COLO668 (cell line): ENCODE measurements around the gene GRIK2.

Experiments
- DNase-seq: peaks from one replicate; lab custom pipeline; 2025; ENCODE audit not compliant: unreplicated experiment; lab: John Stamatoyannopoulos, UW

Gene GRIK2

GRCh38 chr6:101853231-101854085, 459.9 kb downstream of the GRIK2 start:
- DNase-seq, result no peak

GRCh38 chr6:101876431-101876830, 482.9 kb downstream of the GRIK2 start:
- no peak for DNase-seq

- no peak for DNase-seq
Observed at GRCh38 chr6:101878554-101879276, 485.2 kb downstream of the GRIK2 start.

- DNase-seq, result no peak
Observed at GRCh38 chr6:101879782-101880181, 486.3 kb downstream of the GRIK2 start.

DNA sequence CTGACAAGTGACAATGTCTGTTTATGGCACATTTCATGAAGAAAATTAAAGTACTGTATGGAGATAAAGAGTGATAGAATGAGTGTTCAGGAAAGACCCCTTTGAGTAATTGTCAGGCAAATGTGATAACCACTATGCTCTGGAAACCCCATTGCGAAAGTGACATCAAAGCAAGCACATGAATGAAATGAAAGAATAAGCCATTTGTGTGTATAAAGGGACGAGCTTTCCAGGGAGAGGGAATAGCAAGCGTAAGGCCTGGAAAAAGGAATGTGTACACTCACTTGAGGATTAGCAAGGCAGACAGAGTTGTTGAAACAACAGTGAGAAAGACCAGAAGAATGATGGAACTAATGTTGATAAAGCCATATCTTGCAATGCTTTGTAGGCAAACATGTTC, 490.0 kb downstream of the GRIK2 start:
- no peak for DNase-seq

DNA sequence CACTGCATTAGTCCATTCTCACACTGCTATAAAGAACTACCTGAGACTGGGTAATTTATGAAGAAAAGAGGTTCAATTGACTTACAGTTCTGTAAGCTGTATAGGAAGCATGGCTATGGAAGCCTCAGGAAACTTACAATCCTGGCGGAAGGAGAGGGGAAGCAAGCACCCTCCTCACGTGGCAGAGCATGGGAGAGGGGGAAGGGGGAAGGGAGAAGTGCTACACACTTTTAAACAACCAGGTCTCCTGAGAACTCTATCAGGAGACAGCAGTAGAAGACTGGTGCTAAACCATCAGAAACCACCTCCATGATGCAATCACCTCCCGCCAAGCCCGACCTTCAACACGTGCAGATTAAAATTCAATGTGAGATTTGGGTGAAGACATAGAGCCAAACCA, 494.0 kb downstream of the GRIK2 start:
- DNase-seq, result no peak

DNA sequence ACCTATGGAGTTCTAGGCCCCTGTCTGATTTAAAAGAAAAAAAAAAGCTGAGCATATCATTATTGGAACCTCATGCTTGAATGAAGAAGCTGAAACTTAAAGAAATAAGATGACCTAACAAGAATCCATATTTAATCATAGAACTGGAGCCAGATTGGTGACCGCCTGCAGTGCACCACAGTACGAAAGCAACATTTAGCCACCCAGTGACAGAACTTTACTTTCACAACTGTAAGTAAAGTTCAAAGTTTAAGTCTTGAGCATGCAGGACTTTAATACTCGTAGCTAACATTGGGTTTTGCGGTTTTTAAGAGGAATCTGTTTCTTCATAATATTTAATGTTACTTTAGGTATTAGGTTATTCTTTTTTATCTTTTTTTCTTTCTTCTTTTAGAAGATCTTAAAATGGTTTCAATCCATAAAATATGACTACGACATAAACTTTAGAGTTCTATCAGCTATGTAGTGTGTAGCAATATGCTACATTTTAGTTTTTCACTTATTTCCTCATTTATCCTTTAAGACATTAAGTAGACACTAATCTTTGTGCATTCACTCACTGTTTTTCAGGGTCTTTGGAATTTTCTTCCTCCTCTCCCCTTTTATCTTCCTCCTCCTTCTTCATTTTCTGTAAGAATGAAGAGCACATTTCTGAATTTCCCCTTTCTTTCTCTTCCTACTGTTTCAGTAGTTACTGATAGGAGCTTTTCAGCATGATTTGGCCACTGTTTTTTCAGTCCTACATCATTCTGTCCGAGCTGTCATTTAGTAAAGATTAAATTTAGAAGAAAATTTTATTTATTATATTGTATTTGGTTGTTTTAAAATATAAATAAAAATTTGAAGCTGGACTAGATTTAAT, 514.1 kb downstream of the GRIK2 start:
- no peak for DNase-seq

GRCh38 chr6:101909366-101909765, 515.9 kb downstream of the GRIK2 start:
- no peak for DNase-seq

DNA sequence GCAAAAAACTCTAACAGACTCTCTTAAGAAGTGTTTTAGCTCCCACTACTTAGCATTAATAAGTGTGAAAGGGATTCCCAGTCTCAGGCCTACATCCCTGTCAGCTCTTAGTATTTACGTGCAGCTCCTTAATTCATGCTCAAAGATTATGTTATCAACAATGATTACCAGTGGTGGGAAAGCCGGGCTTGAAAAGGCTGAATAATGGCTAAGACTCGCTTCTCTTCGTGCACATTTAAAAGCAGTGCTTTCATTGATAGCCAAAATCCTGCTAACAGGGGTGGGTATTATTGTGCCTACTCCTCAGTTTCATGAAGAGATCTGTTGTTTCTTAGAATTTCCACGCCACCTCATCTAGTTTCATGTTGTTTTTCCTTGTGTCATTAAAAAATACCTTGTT, 518.8 kb downstream of the GRIK2 start:
- no peak for DNase-seq

DNA sequence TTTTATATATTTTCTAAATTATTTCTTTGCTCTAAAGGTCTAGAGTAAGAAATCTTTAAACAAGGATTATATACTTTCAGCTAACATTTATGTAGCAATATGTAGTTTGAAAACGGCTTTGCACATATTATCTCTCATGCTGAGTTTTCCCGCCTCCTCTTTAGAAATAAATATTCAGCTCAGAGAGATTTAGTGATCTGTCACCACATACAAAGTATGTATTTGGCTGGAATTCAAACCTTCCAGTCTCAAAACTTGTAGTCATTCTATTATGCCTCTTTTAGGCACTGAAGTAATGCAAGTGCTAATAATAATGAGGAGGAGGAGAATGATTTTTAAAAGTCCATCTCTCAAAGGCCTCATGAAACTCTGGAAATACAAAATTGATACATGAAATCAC, 525.0 kb downstream of the GRIK2 start:
- DNase-seq, result no peak

- no peak for DNase-seq
Observed at GRCh38 chr6:101921829-101922450, 528.4 kb downstream of the GRIK2 start.

DNA sequence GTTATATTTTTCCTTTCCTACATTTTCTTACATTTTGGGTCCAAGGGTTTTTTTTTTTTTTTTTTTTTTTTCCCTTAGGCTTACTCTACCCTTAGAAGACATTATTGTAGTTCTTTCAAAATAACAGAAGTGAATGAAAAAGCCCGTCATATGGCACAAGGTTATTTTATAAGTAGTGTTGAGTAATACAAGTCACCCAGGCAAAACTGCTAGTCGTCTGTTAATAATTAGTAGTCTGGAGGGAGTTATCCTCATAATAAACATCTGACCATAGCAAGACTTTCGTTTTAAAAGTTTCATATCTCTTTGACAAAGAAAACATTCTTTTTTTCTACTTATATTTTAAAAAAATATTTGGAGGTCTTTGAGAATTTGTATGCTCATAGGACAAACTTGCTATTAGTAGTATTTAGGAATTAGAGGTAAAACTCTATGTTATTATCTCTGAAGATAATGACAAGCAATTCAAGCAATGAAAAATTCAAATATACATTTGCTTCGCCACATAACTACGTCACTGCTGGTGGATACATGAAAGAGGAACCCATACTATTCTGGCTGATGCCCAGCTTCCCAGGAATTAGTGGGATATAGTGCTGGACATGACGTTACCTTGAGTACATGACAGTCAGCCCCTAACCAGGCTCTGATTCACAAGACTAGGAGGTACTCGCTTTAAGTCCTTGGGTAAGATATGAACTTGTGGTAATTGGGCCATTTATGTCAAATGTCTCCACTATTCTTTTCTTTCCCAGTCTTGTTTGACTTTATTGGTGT, 532.8 kb downstream of the GRIK2 start:
- no peak for DNase-seq

- DNase-seq, result no peak
Observed at GRCh38 chr6:101931766-101932165, 538.3 kb downstream of the GRIK2 start.

DNA sequence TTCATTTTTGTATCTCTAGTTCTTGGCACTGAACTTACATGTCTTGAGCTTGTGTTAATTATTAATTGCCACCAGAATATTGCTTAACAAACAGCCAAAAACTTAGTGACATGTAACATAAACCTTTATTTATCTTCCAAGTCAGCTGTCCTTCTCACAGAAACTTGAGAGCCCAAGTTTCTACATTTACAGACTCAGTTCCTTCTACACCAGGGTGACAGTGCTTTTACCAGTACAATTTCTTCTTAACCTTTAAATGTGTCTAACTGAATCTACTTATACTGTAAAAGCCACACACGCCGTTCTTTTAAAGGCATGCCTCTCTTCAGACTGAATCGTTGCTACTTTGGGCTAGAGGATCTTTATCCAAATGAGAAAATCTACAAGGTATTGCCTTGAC, 539.2 kb downstream of the GRIK2 start:
- no peak for DNase-seq

GRCh38 chr6:101935732-101936131, 542.2 kb downstream of the GRIK2 start:
- no peak for DNase-seq

DNA sequence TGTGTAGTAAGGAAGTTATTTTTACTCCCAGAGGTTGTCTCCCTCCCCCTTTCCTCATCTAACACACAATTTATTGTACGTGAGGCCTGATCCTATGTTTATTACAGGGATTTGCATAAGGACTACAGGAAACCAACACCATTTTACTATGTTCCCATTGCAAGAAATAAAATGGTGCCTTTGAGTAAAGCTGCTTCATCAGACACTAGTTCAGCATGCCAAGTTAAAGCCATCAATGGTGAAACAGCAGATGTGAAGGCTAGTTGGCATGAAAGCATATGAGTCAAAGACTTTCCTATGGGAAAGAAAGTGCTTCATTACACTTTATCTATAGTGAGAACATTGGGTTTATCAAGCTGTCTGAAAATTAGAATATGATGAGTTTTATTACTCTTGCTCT, 543.0 kb downstream of the GRIK2 start:
- no peak for DNase-seq

DNA sequence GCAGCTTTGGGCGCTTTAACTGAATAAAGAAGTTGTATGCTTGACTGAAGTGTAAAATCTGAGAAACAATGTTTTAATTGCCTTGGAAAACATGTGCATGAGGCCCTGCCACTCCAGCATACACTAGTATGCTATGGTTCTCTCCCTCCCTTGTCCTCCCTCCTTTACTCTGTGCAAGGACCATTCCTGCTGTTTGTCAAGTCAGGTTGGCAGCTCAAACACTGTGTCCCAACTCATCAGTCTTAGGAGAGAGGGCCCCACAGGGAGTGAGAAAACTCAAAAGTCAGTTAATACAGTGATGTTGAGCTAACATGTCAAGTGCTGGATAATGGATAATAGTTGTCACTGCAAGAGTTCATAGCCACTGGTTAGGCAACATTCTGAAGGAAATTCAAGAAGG, 543.6 kb downstream of the GRIK2 start:
- DNase-seq, result no peak

GRCh38 chr6:101940391-101940790, 546.9 kb downstream of the GRIK2 start:
- DNase-seq, result no peak

GRCh38 chr6:101956961-101957360, 563.5 kb downstream of the GRIK2 start:
- no peak for DNase-seq

DNA sequence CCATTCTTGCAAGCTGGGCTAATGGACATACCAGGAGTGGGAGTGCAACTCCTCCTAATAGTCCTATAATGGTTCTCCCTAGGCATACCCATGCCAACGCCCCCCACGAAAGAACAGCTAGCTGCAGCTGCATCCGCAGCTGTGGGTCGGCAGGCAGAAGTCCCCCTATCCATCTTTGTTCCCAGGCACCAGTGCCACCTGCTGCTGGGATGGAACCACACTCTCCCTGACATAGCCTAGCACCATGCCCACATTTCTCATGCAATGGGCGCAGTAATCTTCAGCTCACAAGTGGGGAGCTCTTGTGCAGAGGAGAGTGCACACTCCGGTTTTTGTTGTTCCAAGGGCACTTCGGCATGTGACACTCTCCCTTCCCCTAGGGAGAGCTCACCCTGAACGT, 567.8 kb downstream of the GRIK2 start:
- DNase-seq, result no peak
